Umbilical cord (tissue), 2 donors: ENCODE data around the gene DHRS13. TPM values are rescaled to one million over a fixed set of nuclear protein-coding genes. Genes with fewer than 3 reads are reported as not detected.

ENCODE experiments used
- DNase-seq: peaks from one replicate; pipeline ENCODE4 v3.0.0-alpha.2; 2015; ENCODE audit warnings: low spot score
- total RNA-seq: library from RNA; depleted of rRNA; stranded (reverse); fragments of >200 nt; gene quantifications from one replicate; pipeline ENCODE4 v1.2.3, GENCODE V29; 2014; ENCODE audit warnings: low replicate concordance; ENCODE audit not compliant: insufficient read depth

The DHRS13 gene, protein sequence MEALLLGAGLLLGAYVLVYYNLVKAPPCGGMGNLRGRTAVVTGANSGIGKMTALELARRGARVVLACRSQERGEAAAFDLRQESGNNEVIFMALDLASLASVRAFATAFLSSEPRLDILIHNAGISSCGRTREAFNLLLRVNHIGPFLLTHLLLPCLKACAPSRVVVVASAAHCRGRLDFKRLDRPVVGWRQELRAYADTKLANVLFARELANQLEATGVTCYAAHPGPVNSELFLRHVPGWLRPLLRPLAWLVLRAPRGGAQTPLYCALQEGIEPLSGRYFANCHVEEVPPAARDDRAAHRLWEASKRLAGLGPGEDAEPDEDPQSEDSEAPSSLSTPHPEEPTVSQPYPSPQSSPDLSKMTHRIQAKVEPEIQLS
- total RNA-seq = 7.9 TPM

DNA sequence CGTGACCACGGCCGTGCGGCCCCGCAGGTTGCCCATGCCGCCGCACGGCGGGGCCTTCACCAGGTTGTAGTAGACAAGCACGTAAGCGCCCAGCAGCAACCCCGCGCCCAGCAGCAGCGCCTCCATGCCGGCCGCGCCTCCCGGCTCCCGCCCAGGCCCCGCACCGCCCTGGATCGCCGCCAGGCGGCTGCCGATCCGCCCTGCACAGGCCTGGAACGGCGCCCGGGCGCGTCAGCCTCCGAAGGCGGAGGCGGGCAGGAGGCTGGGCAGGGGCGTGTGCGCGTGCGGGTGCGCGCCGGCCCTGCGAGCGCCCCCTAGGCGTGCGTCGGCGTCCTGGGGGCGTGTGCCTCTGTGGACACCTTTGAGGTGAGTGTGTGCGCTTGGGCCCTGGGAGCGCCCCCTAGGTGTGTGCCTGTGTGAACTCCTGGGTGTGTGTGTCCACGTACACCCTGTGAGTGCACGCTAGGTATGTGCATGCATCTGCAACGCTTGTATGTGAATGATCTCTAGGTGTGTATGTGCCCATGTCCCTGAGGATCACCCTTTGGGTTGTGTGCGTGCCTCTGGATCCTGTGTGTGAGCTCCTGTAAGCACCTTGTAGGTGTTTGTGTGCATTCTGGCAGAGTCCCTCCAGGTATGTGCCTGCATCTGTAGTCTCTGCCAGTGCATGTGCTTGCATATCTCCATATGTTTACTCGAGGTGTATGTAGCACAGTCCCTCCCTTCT is at the start of gene DHRS13:
DHRS13 (minus strand) TSS at position 261 of the 727 bp plus-strand sequence; CDS start at position 126, 135 bp downstream.
- DNase-seq = peak; percentile 88

DNA sequence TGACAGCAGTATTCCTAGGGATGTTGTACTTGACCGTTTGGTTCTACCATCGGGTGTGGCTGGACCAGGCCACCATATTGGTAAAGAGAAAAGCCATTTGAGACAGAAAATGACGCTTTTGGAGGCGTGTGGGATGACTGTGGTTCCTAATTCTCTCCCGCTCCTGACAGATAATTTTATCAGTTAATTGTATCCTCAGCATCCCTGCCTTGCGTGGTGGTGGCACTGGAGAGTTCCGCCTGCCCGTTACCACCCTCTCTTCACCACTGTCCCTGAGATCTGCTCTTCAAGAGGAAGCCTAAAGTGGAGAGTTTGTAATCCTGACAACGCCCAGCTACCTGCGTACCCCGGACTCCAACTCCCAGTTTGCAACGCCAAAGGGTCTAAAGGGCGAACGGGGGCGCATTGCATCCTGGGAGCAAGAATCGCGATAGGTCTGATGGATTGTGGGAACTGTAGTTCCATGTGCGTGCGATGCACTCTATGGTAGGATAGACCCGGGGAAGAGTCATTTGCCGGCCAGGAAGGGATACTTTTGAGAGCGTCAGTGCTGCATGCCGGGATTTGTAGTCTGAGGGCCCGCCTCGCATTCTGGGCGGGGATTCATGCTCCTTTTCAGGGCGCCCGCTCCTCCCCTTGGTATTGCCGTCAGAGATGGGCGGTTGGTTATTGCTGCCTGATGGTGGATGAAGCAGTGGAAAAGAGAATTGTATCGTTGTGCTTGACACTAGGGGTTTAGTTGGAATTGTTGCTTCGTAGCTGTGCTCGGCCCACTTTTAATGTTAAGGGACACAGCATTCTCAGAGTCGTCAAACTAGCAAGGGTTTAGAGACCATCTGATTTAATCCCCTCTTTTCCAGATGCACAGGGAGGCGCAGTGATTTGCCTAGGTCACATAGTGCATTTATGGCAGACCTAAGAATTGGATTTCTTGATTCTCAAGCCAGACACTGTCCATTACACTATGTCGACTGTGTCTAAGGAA is 49.4 kb upstream of the DHRS13 start:
- DNase-seq = peak; percentile 100

DNA sequence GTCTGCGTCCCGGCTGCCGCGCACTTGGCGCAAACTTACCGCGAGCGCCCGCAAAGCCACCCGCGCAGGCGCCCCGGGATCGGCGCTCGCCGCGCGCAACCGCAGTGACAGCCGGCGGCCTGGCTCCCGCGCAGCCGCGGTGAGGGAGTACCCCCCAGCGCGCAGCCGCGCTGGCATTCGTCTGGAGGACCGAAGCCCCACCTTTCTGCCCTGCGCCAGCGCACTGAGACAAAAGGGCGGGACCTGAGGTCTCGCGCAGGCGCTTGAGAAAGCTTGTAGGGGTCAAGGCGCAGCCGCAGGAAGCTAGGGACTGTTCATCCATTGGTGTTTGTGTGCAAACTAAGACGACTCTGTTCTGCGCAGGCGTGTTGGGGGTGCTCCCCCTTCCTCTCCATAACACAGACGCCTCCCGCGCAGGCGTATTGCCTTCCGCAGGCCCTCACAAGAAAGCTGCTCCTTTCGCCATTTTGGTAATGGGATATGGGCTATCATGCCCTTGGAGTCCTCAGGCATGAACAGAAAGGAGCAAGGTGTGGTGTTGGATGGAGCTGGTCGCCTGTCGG is 48.6 kb upstream of the DHRS13 start, which contains the start of gene PHF12:
PHF12 (minus strand) TSS at position 91 of the 563 bp plus-strand sequence. CDS start 558 bp downstream, outside the sequence.
- peak; percentile 100 for DNase-seq

DNA sequence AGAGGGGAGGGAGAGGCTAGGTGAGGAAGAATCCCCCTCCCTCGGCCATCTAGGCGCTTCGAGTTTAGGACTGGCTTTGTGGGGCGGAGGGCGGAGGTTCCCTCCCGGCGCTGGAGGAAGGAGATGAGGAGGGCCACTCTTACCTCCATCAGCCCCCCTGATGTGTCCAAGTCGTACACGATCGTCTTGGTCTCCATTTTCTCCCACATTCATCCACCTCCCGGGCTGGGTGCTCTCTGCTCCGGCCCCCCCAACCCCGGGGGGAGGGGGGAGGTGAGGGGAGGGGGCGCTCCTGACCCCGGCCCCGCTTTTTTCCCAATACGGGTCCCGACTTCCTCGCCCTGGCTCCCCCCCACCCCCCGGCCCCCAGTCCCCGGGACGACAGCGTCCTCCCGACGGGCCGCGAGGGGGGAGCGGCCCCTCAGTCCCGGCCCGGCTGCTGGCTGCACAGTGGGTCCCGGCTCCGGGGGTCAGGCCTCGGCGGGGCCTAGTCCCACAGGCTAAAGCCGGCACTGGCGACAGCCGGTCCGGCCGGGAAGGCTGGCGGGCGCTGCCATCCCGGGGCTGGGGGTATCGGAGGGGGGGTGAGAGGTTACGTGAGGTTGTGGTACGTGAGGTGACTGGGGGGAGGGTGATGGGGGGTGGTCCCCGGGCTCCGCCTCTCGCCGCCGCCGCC is 48.0 kb upstream of the DHRS13 start:
- no peak for DNase-seq

DNA sequence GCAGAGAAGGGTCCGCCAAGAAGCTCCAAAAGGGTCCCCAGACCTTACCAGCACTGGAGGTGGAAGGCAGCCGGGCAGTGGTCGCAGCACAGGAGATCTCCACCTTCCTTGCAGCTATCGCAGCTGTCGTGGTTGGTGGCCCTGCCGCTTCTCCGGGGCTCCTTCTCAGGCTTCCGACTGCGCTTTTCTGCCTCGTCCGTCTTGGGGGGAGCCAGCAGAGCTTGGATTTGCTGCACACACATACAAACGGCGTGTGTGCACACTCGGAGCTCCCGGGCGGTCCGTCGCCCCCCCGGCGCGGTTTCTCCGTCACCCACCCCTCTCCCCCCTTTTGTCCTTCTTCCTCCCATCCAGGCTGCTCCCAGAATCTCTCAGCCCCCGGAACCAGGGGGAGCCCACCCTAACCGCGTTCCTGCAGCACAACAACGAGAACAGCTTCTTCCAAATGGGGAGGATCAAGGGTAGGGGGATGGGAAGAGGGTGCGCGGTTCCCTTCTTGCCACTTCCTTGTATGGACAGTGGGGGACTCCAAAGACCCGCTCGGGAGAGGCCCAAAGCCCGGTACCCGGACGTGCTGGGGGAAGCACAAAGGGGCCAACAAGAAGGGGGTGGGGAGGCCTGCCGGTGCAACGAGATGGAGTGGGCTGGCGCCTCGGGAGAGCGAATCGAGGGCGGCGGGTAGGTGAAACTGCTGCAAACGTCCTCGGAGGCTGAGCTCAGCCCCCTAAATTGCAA is 47.3 kb upstream of the DHRS13 start:
- DNase-seq = peak; percentile 66

DNA sequence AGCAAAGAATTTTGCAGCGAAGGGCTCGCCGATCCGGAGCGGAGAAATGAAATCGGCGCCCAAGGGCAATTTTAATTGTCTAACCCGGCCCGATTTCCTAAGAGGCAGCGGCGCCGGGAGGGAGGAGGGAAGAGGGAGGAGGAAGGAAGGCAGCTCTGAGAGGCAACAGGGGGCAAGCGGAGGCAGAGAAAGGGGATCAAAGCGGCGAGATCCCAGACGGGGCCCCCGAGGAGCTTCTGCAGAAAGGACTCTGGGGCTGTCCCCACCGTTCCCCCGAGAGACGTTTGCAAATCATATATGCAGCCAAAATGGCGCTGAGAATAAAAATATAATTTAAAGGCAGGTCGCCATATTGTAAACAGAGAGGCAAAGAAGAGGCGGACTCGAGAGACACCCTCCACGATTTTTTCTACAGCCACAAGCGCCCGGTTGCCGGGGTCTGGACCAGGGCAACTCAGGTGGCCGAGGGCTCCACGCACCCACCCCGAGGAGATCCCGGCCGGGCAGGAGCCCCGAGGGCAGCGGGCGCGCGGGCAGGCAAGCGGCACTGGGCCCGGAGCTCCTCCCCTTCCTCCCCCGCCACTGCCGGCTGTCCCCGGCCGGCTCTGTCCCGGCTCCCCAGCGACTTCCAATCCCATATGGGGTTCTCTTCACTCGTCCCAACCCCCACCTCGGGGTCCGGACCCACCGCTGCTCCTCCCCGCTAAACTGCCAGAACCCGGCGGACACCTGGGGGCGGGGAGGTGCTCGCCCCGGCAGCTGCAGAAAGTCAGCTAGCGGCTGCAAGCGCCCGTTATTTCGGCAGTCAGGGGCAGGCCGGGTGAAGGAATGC is 46.5 kb upstream of the DHRS13 start:
- peak; percentile 82 for DNase-seq

DNA sequence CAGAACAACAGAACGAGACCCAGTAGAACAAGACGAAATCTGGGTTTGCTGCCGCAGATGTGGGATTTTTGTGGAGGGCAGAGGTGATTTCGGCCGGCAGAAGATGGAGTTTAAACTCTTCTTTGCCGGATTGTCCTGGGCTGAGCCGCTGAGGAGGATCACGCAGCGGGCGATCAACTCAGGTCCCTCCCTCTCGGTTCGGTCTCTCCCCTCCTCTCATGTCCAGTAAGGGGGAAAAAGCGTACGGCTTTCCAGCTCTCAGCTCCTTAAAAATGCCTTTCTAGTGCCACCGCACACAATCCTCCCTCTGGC is 46.0 kb upstream of the DHRS13 start:
- no peak for DNase-seq

DNA sequence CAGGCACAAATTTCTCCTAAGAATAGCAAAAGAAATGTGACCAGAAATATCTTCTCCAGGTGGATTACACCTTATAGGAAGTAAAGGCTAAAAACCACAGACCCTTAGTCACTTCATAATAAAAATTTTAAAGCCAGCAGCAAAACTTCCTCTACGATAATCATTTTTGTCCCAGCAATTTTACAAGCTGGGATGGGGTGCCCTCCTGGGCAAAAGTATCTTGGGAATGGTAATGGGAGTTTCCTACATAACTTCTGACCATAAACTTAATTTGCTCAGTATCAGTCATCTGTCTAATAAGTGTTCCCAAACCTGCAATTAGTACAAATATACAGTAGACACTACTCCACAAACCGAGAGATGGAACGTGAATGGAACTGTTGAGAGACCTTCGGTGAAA is 45.5 kb upstream of the DHRS13 start:
- DNase-seq = no peak

DNA sequence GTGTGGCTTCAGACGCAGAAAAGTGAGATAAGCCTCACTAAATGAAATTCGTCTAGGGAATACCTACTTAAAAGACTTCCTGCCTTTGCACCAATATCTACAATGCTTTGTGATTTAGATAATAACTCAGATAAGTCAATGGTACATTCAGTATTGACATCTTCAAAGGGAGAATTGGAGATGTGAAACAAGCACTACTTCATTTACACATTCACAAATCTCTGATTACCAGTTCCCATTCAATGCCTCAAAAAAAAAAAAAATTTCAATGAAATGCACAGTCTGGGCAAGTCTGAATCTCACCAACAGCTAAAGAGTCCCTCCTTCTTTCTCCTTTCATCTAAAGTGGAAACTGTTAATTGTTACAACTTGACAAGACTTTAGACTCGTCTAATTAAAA is 44.8 kb upstream of the DHRS13 start:
- no peak for DNase-seq

DNA sequence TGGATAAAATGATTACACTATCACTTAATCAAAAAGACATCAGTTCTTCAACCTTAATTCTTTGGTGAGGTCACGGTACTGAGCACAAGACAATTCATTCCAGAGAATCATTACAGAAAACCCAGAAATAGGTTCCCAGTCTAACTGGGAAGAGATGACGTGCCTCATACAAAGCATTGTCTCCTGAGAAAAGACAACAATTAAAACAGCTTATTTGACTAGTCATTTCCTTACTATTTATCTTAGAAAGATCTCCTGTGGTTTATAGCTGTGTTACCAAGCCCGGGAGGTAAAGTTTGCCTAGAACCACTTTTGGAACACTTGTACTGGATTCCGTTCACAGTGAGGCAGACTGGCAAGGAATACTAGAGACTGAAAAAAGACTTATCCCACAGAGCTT is 43.4 kb upstream of the DHRS13 start:
- DNase-seq = no peak

DNA sequence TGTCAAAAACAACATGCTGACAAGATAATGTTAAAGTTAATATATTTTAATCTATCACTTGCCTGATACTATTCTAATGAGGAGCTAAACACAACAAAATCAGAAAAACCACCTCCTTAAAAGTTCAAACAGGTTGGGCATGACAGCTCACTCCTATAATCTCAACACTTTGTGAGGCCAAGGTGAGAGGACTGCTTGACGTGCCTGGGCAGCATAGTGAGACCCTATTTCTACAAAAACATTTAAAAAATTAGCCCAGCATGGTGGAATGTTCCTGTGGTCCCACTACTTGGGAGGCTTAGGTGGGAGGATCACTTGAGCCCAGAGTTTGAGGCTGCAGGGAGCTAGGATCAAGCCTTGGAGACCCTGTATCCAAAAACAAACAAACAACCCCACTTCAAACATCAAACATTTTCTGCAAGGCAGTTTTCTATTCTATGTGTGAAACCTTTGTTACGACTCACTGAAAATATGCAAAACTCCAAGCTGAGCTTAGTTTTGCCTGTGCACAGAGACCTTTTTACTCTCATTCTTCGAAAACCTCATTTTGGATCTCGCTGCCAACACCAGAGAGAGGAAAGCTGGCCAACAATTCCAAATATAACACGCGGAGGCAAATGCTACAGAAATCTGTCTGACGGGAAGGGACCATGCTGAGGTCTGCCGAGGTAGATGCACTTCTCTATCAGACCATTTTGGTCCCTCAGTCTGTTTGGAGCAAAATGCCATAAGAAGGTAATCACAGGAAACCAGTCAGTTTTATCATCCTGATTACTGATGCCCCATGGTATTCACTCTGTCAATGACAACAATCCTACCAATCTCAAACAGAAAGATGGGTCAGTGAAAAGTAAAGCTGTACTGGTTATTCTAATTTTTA is 42.2 kb upstream of the DHRS13 start:
- DNase-seq = no peak

DNA sequence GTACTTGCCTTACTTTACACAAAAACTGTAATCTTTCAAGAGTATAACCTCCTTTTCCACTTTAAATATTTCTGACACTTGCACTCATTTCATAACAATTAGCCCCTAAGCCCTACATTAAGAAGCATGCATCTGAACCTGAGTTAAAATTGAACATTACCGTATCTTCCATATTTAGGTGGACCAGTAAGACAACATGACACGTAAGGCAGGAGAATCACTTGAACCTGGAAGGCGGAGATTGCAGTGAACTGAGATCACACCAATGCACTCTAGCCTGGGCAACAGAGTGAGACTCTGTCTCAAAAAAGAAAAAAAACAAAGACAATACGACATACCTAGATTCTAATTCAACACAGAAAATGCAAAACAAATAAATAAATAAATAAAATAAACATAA is 41.5 kb upstream of the DHRS13 start:
- no peak for DNase-seq

DNA sequence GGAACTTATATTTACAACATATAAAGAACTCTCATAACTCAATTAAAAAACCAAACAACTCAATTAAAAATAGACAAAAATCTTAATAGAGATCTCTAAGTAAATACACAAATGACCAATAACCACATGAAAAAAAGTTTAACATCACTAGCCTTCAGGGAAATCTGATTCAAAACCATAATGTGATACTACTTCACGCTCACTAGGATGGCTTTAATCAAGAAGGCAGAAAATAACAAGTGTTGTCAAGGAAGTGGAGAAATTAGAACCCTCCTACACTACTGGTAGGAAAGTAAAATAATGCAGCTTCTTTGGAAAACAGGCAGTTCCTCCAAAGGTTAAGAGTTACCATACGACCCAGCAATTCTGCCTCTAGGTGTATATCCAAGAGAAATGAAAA is 40.0 kb upstream of the DHRS13 start:
- DNase-seq = no peak

DNA sequence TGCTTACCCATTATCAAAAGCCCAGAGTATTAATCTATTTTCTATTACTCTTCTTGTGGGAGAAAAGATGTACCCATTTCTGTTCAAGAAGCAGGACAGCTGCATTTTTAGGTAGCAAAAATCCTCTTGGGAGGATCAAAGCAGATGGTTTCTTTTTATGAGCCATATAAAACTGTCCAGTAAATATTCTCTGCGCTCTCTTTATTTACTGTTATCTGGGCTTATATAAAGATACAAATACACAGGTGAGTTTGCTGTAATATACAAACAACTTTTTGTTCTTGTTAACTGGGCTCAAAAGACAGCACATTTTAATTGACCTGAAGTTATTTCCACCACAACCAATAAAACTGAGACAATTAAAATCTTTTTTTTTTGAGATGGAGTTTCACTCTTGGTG is 38.4 kb upstream of the DHRS13 start:
- DNase-seq = no peak

DNA sequence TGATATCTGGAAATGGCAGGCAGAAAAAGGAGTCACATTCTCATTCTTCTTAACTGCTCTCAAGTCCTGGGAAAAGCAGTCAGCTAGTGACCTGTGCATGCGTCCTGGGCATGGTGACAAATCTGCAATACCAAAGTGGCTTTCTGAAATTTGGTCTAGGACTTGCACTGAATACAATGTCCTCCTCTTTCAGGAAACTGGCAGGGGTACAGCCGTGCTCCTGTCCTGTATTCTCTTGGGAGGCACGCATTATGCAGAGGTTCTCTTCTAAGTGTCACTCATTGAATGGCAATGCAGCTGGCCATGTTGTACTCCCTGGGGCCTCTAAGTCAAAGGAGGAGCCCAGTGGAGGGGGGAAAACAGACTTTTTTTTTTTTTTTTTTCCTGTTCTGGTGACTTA is 37.8 kb upstream of the DHRS13 start:
- DNase-seq = no peak

DNA sequence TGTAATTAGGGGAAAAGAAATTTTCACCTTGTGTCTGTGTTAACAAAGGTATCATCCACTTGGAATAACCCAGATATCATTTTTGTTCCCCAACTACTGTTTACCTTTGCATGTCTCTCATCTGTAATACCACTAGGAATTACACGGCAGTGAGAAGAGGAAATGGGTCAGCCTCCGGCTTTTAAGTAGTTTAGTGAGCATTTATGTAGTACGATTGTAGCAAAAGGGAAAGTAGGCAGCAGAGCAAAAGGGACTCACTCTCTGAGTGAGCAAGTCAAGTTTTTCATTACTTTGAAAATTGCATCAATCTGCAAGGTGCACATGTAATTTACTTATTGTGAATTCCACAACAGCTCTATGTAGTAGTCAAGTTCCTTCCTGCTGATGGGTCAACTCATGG is 37.3 kb upstream of the DHRS13 start:
- DNase-seq = no peak

DNA sequence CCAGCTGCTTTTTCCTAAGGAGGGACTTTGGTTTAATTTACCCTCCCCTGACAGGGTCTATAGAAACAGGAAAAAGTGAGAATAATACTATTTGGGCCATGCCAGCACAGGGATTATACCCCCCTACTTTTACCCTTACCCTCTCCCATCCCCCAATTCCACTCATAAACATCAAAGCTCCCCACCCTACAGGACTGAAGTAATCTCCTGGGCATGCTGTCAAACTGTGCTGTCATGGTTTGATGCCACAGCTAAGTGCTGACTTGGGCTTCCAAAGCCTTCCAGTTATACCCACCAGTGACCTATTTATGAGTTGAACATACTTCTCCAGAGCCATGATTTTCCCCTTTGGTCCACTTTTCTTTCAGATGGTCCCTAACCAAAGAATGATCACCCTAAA is 35.7 kb upstream of the DHRS13 start:
- DNase-seq = no peak

DNA sequence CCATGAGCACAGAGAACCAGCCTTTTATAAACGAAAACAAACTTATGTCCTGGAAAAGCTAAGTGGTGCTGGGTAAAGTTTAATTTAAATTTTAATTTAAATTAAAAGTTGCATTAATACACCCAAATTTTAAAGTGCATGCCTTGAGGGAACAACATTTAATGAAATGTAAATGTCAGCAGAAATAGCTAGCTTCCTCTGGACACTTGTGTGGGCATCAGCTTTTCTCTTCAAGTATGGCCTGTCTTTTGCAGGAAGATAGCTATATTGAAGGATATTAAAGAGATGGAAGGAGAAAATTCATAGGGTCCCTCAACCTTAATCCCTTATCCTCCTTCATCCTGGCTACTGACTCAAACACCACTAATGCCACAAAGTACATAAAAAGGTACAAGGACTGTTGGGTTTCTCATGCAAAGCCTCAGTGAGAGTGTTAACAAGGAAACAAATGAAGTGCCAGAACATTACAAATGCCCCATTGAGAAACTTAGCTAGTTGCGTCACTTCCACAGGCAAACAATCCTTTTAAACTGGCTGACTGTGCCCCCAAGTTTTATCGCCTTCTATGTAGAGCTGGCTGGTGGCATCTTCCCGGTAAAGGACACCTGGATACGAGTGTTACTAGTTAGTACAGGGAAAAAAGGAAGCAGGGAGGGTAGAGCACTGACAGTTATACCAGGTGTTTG is 34.3 kb upstream of the DHRS13 start:
- no peak for DNase-seq
